Right ventricle myocardium superior (tissue), 1 donor: Measurements from ENCODE around the gene GHITM. TPM values are rescaled to one million over a fixed set of nuclear protein-coding genes. Genes with fewer than 3 reads are reported as not detected.
"Not testable (repeated sequence)": the region's sequence is repeated elsewhere in the genome, so short reads cannot be mapped to it uniquely, and the experiment has no call there.

ENCODE experiments used
- ATAC-seq: fragments of 200-7000 bp; cut with Tn5 transposase; one replicate; pipeline ENCODE4 v1.9.1; 2020; ENCODE audit warnings: mild to moderate bottlenecking; ENCODE audit not compliant: poor library complexity
- DNase-seq: peaks from one replicate; pipeline ENCODE4 v3.0.0-alpha.2; 2020
- intact Hi-C: fragments of 100-400 bp; cut with DNase I; formaldehyde crosslinking; loops from one replicate; pipeline ENCODE4 v1.11.2; 2022
- total RNA-seq: library from RNA; stranded (reverse); fragmentation: NEBNext Ultra II Directional; extraction: Animal tissue kit (Norgen Biotek cat#: 25700); gene quantifications from one replicate; pipeline ENCODE4 v1.2.1, GENCODE V29; 2021
- donor health status: DM: no; HTN: yes; CAD: no; lungs with severe emphysema.

GHITM gene
- total RNA-seq, 1 donor from 2014 or later: 394 TPM

GRCh38 chr10:84171237-84171636 lies 31.9 kb downstream of the GHITM start:
- DNase-seq, ATAC-seq: not testable (repeated sequence)

GRCh38 chr10:84171700-84172466 lies 32.6 kb downstream of the GHITM start:
- intact Hi-C loops, DNase-seq, ATAC-seq: not testable (repeated sequence)

More at GRCh38 chr10:84171237-84171636, 31.9 kb downstream of the GHITM start:
- intact Hi-C loops: not testable (repeated sequence)

- DNase-seq: no peak
- intact Hi-C loops: no loop called here
- ATAC-seq: no peak
Measured at GRCh38 chr10:84172467-84173356, 33.4 kb downstream of the GHITM start.

DNA sequence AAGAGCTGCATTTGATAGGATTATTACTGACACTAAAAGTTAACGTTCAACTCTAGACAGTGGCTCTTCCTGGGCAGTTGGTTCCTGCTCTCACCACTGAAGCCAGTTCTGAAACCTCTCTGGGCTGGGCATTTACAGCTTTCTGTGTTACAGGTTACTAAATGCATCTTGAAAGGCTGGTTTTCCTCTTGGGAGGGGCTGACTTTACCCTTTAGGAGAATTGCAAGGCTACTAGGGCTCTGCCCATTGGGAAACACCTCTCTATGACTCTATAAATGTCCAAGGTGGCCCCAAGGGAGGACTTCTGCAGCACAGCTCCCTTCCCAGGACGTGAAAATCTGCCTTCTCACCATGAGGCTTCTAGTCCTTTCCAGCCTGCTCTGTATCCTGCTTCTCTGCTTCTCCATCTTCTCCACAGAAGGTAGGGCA lies 34.2 kb downstream of the GHITM start, which contains the start of gene GPR15LG:
TSS of gene GPR15LG (plus strand) at position 301 of the 429 bp plus-strand sequence. CDS start at position 352, 51 bp downstream.
- intact Hi-C loops: no loop called here
- ATAC-seq (no peak), DNase-seq (no peak)

- intact Hi-C loops: no loop called here
- DNase-seq (no peak), ATAC-seq (no peak)
Measured at GRCh38 chr10:84175436-84175835, 36.1 kb downstream of the GHITM start.

DNA sequence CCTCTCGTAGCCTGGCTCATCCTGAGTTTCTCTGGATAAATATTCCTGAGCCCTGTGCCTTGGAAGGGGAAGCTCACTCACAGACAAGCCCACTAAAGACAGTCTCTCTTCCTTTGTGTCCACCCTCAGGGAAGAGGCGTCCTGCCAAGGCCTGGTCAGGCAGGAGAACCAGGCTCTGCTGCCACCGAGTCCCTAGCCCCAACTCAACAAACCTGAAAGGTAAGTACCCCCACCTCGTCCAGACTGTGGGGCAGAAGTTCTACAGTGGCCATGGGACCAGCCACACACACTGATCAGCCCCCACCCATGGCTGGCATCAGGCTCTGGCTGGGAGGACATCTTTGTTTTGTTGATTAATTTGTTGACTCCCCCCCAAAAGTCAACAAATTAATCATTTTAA lies 37.0 kb downstream of the GHITM start:
- intact Hi-C loops: no loop called here
- ATAC-seq (no peak), DNase-seq (no peak)

- intact Hi-C loops: no loop called here
- no peak for ATAC-seq
- DNase-seq: no peak
Measured at GRCh38 chr10:84176836-84177474, 37.6 kb downstream of the GHITM start.

- intact Hi-C loops: no loop called here
- DNase-seq: peak; percentile 54
- ATAC-seq: peak; percentile 88
Measured at GRCh38 chr10:84177541-84178141, 38.3 kb downstream of the GHITM start.

DNA sequence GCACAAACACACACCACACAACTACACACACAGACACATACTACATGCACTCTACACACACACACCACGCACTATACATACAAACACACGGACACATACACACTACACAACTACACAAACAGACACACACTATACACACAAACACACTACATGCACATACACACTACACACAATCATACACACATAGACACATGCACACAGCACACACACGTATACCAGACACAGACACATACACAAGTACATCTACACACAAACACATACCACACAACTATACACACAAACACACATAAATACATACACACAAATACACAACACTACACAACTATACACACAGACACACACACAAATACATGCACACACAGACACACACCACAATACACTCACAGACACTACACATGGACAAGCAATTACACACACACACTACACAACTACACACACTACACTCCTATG lies 38.9 kb downstream of the GHITM start:
- no peak for ATAC-seq
- intact Hi-C loops: no loop called here
- no peak for DNase-seq

DNA sequence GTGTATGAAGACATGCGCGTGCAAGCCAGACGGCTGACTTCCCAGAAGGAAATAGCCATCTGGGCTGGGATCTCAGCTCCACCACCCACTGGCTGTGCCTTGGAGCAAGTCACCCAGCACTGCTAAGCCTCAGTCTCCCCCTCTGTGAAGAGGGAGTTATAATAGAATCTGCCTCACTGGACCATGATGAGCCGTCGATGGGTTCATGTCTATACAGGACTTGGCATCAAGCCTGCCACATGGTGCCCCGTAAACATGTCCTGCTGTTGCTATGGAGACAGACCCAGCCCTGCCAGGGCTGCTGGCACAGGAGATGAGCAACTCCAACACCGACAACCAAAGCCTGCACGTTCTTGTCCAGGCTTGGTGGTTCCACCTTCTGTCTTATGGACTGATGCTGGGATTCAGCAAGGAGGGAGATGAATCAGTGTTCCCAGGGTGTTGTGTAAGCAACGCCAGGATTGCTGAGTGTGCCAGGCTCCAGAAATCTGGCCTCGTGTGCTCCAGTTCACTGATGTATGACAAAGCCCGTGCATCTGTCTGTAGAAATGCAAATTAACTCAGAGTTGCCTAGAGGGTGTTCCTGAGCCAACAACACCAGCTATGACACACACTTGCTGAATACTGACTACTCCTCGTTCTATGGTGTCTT lies 39.9 kb downstream of the GHITM start:
- intact Hi-C loops: no loop called here
- peak; percentile 19 for ATAC-seq
- peak; percentile 45 for DNase-seq

GRCh38 chr10:84180386-84180785 lies 41.1 kb downstream of the GHITM start:
- ATAC-seq, intact Hi-C loops, DNase-seq: not testable (repeated sequence)

DNA sequence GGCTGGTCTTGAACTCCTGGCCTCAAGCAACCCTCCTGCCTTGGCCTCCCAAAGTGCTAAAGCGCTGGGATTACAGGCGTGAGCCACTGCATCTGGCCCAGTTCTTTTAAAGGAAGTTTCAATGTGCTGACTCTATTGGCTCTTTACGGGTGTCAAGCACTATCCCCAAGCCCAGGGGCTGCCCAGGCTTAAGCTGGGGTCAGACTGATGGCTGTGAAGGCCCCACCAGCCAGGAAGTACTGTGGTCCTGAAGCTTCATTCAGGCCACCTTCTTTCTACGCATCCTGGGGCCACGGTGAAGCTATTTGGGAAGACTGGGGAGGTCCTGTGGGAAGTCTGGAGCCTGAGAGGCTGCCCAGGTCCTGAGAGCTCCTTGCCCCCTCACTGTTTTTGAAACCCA lies 42.3 kb downstream of the GHITM start:
- no peak for DNase-seq
- ATAC-seq: no peak
- intact Hi-C loops: no loop called here

- intact Hi-C loops: no loop called here
- ATAC-seq (no peak), DNase-seq (no peak)
Measured at GRCh38 chr10:84184517-84184916, 45.2 kb downstream of the GHITM start.

DNA sequence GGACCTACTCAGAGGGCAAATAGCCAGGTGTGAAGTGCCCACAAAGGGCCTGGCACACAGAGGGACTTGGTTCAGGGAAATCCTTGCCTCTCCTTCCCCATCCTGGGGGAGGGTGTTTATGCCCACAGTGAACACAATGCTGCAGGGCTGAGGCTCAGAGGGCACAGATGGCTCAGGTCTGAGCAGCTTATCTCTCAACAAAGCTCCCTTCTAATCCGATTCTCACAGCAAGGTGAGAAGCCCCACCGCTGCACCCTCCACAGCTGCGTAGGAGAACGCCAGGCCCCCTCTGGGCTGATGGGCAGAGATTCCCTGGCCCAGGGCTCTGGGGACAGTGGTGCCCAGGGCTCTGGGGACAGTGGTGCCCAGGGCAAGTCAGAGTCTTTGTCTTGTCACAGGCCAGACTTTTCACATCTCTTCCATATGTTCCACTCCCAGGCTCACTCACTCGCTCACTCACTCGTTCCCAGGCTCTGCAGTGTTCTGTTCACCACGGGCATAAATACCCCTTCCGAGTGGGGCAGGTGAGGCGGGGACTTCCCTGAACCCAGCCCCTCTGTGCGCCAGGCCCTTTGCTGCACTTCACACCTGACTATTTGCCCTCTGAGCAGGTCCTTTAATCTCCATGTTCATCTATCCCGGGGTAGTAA lies 46.3 kb downstream of the GHITM start:
- ATAC-seq (no peak), DNase-seq (no peak)
- intact Hi-C loops: no loop called here

DNA sequence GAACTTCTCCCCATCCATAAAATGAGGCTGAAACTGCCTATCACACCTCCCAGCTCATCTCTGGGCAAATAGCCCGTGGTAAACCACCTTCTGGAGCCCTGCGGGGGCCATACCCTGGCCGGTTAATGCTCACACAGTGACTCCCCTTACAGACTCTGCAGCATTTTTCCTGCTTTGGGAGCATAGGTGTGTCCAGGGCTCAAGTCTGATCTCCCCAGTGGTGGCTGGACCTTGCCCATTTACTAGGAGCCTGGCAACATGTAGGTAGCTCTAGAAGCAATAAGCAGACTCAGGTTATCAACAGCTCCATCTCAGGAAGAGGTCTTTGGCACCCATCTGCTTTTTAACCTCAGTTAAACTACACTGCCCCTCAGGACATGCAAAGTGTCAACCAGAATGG lies 49.5 kb downstream of the GHITM start:
- ATAC-seq (no peak), DNase-seq (no peak)
- intact Hi-C loops: no loop called here

DNA sequence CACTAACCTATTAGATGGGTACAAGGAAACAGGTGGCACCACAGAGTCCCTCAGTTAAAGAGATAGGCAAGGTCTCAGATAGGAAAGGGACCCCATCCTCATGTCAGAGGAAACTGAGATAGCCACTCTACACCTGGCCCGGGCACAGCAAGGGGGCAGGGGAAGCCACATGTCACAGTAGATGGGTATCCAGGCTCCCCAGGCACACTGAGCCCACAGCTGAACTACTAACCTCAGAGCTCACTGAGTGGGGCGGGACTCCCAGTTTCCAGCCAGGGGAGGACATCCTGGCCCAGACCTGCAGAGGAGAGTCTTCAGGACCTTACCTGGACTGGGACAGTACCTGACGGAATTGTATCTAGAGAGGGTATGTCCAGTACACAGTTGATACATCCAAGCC lies 51.3 kb downstream of the GHITM start:
- DNase-seq (no peak), ATAC-seq (no peak)
- intact Hi-C loops: no loop called here

DNA sequence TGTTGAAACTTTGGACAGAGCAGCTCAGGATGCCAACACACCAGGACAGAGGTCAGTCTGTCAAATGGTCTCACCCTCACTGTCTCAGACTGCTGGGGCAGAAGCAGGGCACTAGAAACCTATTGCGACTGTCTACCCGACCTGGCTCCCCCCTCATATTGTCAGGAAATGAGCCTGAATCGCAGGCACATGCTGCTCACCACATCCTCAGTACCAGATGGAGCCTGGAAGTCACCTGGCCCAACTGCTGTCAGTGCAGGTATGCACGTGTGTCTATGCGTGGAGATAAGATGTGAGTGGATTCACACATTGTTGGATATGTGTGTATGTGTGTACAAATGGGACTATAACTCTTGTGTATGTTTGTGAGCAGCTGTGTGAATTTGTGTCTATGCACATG lies 51.8 kb downstream of the GHITM start:
- intact Hi-C loops: no loop called here
- DNase-seq (no peak), ATAC-seq (no peak)

DNA sequence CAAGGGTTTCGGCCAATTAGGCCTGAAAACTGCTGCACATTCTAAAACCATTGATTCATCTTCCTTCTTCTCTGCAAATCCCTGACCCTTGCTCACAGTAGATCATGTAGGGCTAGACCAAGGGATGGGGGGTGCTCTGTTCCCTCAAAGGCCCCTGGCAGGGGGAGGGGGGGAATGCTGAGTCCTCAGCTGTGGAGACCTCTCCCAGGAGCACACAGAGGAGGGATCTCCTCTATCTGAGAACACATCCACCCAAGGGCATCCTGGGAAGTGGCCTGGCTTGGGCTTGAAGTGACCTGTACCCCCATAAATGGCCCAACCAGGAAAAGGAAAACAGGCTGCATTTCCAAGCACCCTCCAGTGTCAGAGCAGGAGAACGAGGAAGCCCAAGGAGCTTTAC lies 54.0 kb downstream of the GHITM start:
- DNase-seq (no peak), ATAC-seq (no peak)
- intact Hi-C loops: no loop called here
